Measurements from ENCODE around the gene MEF2D.

The MEF2D gene

DNA sequence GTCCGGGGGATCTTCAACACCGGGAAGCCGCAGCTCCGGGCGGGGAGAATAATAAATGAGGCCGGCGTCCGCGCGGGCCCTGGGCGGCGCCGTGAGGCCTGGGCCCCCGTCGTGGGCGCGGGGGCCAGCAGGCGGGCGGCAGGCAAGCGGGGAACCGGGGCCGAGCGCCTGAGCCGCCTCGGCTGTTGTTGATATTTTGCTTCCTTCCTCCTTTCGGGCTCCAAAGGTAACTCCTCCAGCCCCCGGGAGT is at the start of gene MEF2D:
TSS of gene MEF2D (minus strand) at position 233 of the 250 bp plus-strand sequence. CDS start 17,483 bp downstream, outside the sequence.
- TF ChIP-seq ZNF677 (tag by site-specific recombination; IDR thresholded peaks at IDR 0.05): 0 out of 2 replicates have a peak, but pooled peaks have one; percentile 48
- TF ChIP-seq, protein P1, sequence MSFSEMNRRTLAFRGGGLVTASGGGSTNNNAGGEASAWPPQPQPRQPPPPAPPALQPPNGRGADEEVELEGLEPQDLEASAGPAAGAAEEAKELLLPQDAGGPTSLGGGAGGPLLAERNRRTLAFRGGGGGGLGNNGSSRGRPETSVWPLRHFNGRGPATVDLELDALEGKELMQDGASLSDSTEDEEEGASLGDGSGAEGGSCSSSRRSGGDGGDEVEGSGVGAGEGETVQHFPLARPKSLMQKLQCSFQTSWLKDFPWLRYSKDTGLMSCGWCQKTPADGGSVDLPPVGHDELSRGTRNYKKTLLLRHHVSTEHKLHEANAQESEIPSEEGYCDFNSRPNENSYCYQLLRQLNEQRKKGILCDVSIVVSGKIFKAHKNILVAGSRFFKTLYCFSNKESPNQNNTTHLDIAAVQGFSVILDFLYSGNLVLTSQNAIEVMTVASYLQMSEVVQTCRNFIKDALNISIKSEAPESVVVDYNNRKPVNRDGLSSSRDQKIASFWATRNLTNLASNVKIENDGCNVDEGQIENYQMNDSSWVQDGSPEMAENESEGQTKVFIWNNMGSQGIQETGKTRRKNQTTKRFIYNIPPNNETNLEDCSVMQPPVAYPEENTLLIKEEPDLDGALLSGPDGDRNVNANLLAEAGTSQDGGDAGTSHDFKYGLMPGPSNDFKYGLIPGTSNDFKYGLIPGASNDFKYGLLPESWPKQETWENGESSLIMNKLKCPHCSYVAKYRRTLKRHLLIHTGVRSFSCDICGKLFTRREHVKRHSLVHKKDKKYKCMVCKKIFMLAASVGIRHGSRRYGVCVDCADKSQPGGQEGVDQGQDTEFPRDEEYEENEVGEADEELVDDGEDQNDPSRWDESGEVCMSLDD (tag by site-specific recombination; IDR thresholded peaks at IDR 0.05): no peak
- no peak for TF ChIP-seq ZXDB (tag by site-specific recombination; IDR thresholded peaks at IDR 0.05)
- TF ChIP-seq, protein P2, sequence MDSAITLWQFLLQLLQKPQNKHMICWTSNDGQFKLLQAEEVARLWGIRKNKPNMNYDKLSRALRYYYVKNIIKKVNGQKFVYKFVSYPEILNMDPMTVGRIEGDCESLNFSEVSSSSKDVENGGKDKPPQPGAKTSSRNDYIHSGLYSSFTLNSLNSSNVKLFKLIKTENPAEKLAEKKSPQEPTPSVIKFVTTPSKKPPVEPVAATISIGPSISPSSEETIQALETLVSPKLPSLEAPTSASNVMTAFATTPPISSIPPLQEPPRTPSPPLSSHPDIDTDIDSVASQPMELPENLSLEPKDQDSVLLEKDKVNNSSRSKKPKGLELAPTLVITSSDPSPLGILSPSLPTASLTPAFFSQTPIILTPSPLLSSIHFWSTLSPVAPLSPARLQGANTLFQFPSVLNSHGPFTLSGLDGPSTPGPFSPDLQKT (IDR thresholded peaks at IDR 0.05; ENCODE audit: borderline replicate concordance, low read depth, low read length): no peak
- TF ChIP-seq ZNF791 (tag by site-specific recombination; IDR thresholded peaks at IDR 0.05): no peak
- TF ChIP-seq ZNF324 (tag by site-specific recombination; IDR thresholded peaks at IDR 0.05): no peak
- POLR2A ChIA-PET: interaction anchor here (0.5 to 2.5 kb wide), 12 partner anchors 9 to 207 kb away, joined by 3 to 36 read pairs (median 4); partner anchors contain the start of genes GPATCH4 and NAXE
- no peaks in the 10 kb centered on the region for H3K9me3 ChIP-seq (ENCODE audit: control insufficient read depth, insufficient read depth, low read depth, low read length)
- peaks cover 9% of the 10 kb centered on the region for H3K4me1 ChIP-seq (ENCODE audit: control insufficient read depth, insufficient read depth, low read length)
- no peaks in the 10 kb centered on the region for H3K36me3 ChIP-seq (ENCODE audit: control insufficient read depth in 2 of 2, insufficient read depth in 1 of 2, low read length in 2 of 2)
- CTCF ChIA-PET: interaction anchor here (0.6 to 3.4 kb wide), 10 partner anchors 9 to 206 kb away, joined by 3 to 14 read pairs (median 4); no protein-coding TSS in a partner anchor
- H3K27ac ChIP-seq (ENCODE audit: extremely low read depth, low read depth, low read length): peak within 1 kb of the TSS; percentile 92
- peak within 1 kb of the TSS; percentile 69 for H3K4me3 ChIP-seq (ENCODE audit: low read depth, low read length)

DNA sequence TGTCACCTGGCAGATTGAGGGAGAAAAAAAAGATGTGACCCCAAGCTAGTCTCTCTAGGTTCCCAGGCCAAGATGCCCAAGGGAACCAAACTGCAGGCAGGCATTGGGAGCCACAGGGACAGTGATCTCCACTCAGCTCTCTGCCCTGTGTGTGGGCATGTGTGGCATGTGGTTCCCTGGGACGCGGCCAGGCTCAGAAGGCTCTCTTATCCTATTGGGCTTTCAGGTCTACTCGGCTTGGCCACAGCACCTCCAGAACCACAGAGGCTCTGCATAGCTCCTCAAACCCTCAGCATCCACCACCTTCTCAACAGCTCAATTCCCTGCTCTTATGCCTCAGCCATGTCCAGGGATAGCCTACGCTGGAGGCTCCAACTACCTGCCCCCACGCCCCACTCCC is 49.8 kb upstream of the MEF2D start:
- TF ChIP-seq ZNF501 (tag by site-specific recombination; IDR thresholded peaks at IDR 0.05) (no peak), GLIS1 (tag by site-specific recombination; IDR thresholded peaks at IDR 0.05) (no peak), OSR2 (tag by site-specific recombination; IDR thresholded peaks at IDR 0.05) (no peak), ZNF530 (tag by site-specific recombination; IDR thresholded peaks at IDR 0.05; ENCODE audit: low read depth) (no peak), ZNF2 (tag by site-specific recombination; IDR thresholded peaks at IDR 0.05) (no peak), KLF9 (tag by site-specific recombination; IDR thresholded peaks at IDR 0.05; ENCODE audit: low read depth) (no peak), ZNF561 (tag by site-specific recombination; IDR thresholded peaks at IDR 0.05; ENCODE audit: borderline replicate concordance) (no peak), IKZF3 (tag by site-specific recombination; IDR thresholded peaks at IDR 0.05) (no peak), HOXC10 (CRISPR knock-in tag; IDR thresholded peaks at IDR 0.05) (no peak), ZNF514 (tag by site-specific recombination; IDR thresholded peaks at IDR 0.05) (no peak), ZNF548 (tag by site-specific recombination; IDR thresholded peaks at IDR 0.05) (no peak), ZNF19 (tag by site-specific recombination; IDR thresholded peaks at IDR 0.05; ENCODE audit: low read depth) (no peak), ZFHX2 (tag by site-specific recombination; conservative IDR thresholded peaks at IDR 0.05) (no peak), ZNF302 (tag by site-specific recombination; IDR thresholded peaks at IDR 0.05; ENCODE audit: low read depth) (no peak)
- TF ChIP-seq, protein P3, sequence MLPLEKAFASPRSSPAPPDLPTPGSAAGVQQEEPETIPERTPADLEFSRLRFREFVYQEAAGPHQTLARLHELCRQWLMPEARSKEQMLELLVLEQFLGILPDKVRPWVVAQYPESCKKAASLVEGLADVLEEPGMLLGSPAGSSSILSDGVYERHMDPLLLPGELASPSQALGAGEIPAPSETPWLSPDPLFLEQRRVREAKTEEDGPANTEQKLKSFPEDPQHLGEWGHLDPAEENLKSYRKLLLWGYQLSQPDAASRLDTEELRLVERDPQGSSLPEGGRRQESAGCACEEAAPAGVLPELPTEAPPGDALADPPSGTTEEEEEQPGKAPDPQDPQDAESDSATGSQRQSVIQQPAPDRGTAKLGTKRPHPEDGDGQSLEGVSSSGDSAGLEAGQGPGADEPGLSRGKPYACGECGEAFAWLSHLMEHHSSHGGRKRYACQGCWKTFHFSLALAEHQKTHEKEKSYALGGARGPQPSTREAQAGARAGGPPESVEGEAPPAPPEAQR (tag by site-specific recombination; IDR thresholded peaks at IDR 0.05): no peak
- TF ChIP-seq, protein P4, sequence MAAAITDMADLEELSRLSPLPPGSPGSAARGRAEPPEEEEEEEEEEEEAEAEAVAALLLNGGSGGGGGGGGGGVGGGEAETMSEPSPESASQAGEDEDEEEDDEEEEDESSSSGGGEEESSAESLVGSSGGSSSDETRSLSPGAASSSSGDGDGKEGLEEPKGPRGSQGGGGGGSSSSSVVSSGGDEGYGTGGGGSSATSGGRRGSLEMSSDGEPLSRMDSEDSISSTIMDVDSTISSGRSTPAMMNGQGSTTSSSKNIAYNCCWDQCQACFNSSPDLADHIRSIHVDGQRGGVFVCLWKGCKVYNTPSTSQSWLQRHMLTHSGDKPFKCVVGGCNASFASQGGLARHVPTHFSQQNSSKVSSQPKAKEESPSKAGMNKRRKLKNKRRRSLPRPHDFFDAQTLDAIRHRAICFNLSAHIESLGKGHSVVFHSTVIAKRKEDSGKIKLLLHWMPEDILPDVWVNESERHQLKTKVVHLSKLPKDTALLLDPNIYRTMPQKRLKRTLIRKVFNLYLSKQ (tag by site-specific recombination; IDR thresholded peaks at IDR 0.05; ENCODE audit: borderline replicate concordance): no peak
- TF ChIP-seq, protein P5, sequence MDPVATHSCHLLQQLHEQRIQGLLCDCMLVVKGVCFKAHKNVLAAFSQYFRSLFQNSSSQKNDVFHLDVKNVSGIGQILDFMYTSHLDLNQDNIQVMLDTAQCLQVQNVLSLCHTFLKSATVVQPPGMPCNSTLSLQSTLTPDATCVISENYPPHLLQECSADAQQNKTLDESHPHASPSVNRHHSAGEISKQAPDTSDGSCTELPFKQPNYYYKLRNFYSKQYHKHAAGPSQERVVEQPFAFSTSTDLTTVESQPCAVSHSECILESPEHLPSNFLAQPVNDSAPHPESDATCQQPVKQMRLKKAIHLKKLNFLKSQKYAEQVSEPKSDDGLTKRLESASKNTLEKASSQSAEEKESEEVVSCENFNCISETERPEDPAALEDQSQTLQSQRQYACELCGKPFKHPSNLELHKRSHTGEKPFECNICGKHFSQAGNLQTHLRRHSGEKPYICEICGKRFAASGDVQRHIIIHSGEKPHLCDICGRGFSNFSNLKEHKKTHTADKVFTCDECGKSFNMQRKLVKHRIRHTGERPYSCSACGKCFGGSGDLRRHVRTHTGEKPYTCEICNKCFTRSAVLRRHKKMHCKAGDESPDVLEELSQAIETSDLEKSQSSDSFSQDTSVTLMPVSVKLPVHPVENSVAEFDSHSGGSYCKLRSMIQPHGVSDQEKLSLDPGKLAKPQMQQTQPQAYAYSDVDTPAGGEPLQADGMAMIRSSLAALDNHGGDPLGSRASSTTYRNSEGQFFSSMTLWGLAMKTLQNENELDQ (tag by site-specific recombination; IDR thresholded peaks at IDR 0.05; ENCODE audit: low read depth): no peak
- TF ChIP-seq, protein P6, sequence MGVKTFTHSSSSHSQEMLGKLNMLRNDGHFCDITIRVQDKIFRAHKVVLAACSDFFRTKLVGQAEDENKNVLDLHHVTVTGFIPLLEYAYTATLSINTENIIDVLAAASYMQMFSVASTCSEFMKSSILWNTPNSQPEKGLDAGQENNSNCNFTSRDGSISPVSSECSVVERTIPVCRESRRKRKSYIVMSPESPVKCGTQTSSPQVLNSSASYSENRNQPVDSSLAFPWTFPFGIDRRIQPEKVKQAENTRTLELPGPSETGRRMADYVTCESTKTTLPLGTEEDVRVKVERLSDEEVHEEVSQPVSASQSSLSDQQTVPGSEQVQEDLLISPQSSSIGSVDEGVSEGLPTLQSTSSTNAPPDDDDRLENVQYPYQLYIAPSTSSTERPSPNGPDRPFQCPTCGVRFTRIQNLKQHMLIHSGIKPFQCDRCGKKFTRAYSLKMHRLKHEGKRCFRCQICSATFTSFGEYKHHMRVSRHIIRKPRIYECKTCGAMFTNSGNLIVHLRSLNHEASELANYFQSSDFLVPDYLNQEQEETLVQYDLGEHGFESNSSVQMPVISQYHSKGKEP (tag by site-specific recombination; IDR thresholded peaks at IDR 0.05): no peak
- ChIA-PET POLR2A (interaction anchor here (0.5 to 0.6 kb wide), 2 partner anchors 42 to 91 kb away, joined by 4 read pairs; no protein-coding TSS in a partner anchor), CTCF (interaction anchor here (0.6 kb wide), 1 partner anchor 41 kb away, joined by 4 read pairs; no protein-coding TSS in a partner anchor)
- no peak overlapping the region for H3K27ac ChIP-seq (ENCODE audit: extremely low read depth, low read depth, low read length)
- H3K36me3 ChIP-seq (ENCODE audit: control insufficient read depth in 2 of 2, insufficient read depth in 1 of 2, low read length in 2 of 2): peaks cover 22 to 92% of the 10 kb centered on the region in 2 experiments
- H3K4me1 ChIP-seq (ENCODE audit: control insufficient read depth, insufficient read depth, low read length): no peaks in the 10 kb centered on the region
- no peaks in the 10 kb centered on the region for H3K9me3 ChIP-seq (ENCODE audit: control insufficient read depth, insufficient read depth, low read depth, low read length)
- no peak overlapping the region for H3K4me3 ChIP-seq (ENCODE audit: low read depth, low read length)
